Dedifferentiated amniotic fluid mesenchymal stem cell (primary cell): ENCODE measurements around the gene TACR1.
"Not testable (repeated sequence)": the region's sequence is repeated elsewhere in the genome, so short reads cannot be mapped to it uniquely, and the experiment has no call there.

ENCODE experiments used
- DNase-seq: peaks from one replicate; pipeline ENCODE4 v3.0.0-alpha.2; 2016; ENCODE audit errors: extremely low spot score

The TACR1 gene

GRCh38 chr2:75194184-75194868 is 5.0 kb downstream of the TACR1 start:
- no peak for DNase-seq

DNA sequence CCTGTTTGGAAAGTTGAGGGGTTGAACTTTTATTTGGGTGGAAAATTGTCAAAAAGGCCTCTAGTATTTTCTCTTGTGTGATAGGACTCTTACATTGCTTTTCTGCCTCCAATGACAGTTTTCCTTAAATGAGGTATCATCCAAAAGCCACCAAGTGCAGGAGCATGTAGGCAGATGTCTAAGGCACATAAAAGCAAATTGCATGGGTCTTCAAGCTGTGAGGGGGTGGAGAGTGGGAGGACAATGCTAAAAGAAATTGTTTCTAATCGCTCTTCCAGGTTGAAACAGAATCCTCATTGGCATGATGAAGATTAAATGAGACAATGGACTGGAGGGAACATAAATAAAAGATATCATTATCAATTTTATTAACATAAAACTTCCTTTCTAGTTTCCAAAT is 6.8 kb downstream of the TACR1 start:
- no peak for DNase-seq

- no peak for DNase-seq
Observed at GRCh38 chr2:75190271-75190990, 8.9 kb downstream of the TACR1 start.

GRCh38 chr2:75186821-75187220 is 12.5 kb downstream of the TACR1 start:
- no peak for DNase-seq

- DNase-seq = no peak
Observed at GRCh38 chr2:75182606-75183005, 16.7 kb downstream of the TACR1 start.

DNA sequence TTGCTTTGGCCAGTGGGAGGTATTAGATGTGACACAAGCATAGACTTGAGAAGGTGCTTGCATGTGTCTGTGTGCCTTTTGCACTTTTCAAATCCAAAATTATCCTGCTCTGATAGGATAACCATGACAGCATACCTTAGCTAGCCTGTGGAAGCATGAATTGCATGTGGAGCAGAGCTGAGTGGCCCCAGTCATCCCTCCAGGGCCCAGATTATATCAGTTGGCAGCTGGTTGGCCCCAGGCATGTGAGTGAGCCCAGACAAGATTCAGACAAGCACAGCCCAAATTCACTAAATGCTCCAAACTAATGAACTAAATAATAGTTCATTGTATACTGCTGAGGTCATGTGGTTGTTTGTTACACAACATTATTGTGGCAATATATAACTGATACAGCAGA is 18.8 kb downstream of the TACR1 start:
- no peak for DNase-seq

DNA sequence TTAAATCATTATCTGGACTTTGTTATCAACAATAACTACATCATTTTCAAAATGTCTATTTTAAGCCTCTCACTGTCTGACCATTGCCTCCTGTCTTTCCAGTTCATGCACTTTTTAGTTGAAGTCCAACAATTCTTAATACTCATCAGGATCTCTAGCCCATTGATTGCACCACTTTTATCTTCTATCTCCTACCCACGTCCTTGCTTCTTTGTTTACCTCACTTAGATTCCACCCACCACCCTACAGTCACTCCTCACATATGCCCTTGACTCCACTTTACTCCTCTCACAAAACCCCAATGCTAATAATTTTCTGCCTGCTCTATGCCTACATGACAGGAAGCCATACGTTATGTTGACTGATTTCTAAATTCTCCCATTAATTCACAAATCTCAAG is 21.9 kb downstream of the TACR1 start:
- DNase-seq = no peak

GRCh38 chr2:75175456-75175855 is 23.9 kb downstream of the TACR1 start:
- no peak for DNase-seq

- no peak for DNase-seq
Observed at GRCh38 chr2:75174981-75175380, 24.3 kb downstream of the TACR1 start.

GRCh38 chr2:75174519-75174918 is 24.8 kb downstream of the TACR1 start:
- DNase-seq = no peak

- no peak for DNase-seq
Observed at GRCh38 chr2:75173740-75174139, 25.6 kb downstream of the TACR1 start.

DNA sequence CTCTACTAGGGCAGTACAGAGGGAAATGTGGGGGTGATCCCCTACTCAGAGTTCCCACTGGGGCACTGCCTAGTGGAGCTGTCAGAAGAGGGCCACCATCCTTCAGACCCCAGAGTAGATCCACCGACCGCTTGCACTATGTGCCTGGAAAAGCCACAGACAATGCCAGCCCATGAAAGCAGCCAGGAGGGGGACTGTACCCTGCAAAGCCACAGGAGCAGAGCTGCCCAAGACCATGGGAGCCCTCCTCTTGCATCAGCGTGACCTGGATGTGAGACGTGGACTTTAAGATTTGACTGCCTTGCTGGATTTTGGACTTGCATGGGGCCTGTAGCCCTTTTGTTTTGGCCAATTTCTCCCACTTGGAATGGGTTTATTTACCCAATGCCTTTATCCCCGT is 27.9 kb downstream of the TACR1 start:
- not testable (repeated sequence) for DNase-seq

GRCh38 chr2:75170889-75171288 is 28.4 kb downstream of the TACR1 start:
- no peak for DNase-seq

DNA sequence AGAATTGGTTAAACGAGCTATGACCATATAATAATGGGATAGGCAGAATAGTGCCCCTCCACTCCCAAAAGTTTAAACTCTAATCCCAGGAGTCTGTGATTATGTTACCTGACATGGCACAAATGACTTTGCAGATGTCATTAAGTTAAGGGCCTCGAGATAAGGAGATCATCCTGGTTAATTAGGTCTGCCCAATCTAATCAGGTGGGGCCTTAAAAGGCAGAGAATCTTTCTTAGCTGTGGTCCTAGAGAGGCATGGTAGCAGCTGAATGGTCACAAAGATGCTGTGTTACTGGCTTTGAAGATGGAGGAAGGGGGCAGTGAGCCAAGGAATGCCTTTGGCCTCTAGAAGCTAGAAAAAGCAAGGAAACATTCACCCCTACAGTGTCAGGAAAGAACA is 31.1 kb downstream of the TACR1 start:
- no peak for DNase-seq

DNA sequence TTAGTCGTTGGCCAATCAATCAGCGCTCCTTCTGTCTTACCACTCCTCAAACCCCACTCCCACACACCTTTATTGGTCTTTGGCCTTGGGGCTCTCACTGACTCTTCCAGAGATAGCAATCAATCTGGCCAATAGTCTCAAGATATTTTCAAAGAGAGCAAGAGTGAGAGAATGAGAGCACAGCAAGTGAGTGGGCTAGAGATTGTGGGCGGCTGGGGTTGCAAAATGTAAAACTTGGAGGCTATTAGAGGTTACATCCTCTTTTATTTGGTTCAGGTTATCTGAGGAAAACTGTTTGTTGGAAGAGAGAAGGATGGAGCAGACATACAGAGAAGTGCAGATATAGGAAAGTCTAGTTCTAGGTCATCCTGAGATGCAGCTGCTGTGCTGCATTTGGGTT is 32.8 kb downstream of the TACR1 start:
- DNase-seq = no peak

- DNase-seq = no peak
Observed at GRCh38 chr2:75162897-75163296, 36.4 kb downstream of the TACR1 start.

- no peak for DNase-seq
Observed at GRCh38 chr2:75162259-75162658, 37.1 kb downstream of the TACR1 start.

DNA sequence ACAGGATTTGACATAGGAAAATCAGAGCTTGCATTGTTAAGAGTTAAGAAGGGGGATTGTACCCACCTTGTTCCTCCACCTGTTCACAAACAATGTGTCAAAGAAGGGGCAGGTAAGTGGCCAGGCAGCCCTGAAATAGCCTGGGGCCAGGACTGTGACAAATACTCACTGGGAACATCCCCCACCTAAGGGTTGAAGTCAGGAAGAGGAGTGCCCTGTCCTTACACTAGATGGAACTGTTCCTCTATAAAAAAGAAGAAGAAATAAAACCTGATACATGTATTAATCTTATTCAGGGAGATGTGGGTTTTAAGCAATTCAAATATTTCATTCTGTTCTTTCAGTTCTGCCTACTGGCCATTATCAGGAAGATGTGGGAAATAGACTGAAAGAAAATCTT is 41.9 kb downstream of the TACR1 start:
- DNase-seq = no peak

- no peak for DNase-seq
Observed at GRCh38 chr2:75155115-75155514, 44.2 kb downstream of the TACR1 start.

GRCh38 chr2:75153221-75153620 is 46.1 kb downstream of the TACR1 start:
- no peak for DNase-seq

DNA sequence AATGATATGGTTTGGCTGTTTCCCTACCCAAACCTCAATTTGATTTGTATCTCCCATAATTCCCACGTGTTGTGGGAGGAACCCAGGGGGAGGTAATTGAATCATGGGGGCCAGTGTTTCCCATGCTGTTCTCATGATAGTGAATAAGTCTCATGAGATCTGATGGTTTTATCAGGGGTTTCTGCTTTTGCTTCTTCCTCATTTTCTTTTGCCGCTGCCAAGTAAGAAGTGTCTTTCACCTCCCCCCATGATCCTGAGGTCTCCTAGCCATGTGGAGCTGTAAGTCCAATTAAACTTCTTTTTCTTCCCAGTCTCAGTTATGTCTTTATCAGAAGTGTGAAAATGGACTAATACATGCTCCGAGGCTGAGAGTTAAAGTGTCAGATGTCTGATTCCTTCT is 47.1 kb downstream of the TACR1 start:
- not testable (repeated sequence) for DNase-seq

GRCh38 chr2:75147884-75148283 is 51.4 kb downstream of the TACR1 start:
- DNase-seq = not testable (repeated sequence)

DNA sequence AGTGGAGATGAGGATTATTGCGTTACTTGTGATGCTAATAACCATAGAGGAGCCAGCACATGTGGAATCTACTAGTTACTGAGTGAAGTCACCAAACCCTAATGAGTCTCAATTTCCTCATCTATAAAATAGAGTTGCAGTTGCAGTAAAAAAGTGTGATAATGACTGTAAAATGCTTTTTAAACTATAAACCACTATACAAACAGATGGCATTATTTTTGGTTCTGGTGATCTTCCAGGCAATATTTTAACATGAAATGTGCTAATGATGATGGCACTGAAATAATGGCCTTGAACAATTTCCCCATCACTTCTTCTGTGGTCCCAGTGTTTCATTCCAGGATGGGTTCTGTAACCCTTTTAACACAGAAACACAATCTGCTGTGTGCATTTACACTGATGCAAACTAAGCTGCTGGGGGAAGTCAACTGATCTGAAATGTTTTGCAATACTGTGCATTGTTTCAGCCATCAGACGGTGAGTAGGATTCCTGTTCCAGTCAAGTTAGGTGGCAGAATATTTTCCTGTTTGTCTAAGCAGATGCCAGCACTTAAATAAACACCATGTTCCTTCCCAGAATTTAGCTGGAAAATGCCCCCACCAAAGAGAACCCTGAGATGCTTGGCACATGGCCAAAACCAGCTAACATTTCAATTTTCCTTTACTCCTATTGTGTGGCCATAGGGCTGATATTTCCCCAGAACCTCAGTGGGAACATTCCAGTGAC is 52.6 kb downstream of the TACR1 start:
- no peak for DNase-seq
